ENCODE results near the gene PLXNA2.

PLXNA2 gene

DNA sequence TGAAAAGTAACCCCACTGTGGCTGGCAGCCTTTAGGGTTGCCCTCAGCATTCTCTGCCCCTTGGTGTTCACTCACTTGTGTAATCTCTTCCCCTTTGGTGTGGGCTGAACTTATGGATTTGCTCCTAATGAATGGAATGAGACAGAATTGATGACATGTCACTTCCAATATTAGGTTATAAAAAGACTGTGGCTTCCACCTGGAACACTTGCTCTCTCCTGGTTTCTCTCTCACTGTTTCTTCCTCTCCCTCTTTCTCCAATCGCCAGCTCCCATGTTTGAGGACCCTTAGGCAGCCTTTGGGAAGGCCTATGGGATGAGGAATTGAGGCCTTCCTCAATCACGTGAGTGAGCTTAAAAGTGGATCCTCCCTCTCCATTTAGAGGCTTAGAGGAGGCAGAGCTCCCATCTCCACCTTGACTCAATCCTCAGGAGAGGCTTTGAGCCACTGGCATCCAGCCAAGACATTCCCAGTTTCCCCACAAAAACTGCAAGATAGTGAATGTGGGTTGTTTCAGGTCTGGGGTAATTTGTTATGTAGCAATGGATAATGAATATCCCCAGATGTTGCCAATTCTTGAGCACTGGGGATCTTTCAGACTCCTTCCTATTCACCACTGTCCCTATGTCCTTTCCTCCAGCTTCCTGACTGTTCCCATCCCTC, 237.8 kb downstream of the PLXNA2 start:
- in situ Hi-C loops (cut with MboI; ENCODE audit: low sequenced_read_pairs), result no loop called here

DNA sequence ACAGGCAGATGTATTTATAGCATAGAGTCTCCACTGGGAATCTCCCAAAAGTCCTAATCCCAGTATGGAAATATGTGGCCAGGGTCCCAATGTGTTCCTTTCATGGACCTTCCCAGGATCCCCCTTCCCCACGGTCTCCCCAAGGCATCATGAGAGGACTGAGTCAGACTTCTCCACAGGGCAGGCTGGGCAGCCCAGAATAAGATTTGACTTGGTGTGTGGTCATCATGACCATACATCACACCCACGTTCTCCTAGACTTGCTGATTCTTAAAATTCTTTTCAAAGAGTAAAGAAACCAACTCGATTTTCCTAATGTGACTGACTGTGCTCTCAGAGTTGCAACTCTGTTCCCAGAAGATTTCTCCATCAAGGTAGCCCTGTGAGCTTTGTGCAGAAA, 239.3 kb downstream of the PLXNA2 start:
- in situ Hi-C loops (cut with MboI; ENCODE audit: low sequenced_read_pairs), result no loop called here

DNA sequence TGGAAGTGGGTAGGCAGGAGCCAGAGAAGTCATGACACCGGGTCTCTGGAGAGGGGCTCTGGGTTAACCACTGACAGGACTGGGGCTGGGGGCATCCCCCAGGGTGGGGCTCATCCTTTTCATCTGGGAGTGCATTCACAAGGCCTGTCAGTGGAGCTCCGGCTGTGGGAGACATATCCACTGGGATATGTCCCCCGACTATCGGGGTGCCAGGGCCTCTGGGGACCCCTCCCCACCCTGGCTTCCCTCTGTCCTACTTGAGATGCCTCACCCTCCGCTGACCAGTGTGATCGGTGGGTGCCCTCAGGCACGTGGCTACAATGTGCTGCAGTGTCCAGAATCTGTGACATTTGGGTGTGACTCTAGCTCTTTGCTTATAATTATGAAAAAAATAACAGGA, 240.9 kb downstream of the PLXNA2 start:
- in situ Hi-C loops (cut with MboI; ENCODE audit: low sequenced_read_pairs), result no loop called here

DNA sequence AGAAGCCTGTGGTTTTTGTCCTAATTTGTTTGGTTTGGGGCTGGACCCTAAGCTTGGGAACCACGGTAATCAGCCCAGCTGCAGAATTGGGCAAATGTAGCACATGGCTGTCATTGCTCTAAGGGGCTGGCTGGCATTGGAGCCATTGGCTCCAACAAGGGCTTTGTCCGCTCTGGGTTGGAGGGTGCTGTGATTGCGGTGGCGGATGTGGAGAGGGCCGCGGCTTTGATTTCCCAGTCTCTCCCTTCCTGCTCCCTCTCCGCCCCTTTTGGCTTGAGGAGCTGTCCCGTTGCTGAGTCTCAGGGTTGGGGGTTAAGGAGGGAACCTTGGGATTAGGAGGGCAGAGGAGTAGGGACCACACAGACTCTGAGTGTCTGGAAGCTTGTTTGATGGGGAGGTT, 241.5 kb downstream of the PLXNA2 start:
- in situ Hi-C loops (cut with MboI; ENCODE audit: low sequenced_read_pairs), result no loop called here

DNA sequence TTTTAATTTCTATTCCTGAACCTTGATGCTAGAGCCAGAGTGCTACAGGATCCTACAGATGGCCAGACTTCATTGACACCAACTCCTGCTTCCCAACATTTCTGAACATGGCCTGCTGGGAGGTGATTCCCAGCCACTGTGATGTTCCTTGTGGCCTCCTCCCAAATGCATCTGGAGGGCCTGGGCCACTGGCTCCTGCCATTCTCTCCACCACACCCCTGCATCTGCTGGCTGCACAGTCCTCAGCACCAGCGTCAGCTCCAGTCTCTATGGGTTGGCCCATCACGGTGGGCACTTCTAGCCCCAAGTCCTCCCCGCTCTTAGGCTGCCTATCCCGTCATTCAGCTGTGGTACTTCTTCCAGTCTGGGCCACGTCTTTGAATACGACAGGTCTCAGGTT, 242.1 kb downstream of the PLXNA2 start:
- in situ Hi-C loops (cut with MboI; ENCODE audit: low sequenced_read_pairs), result no loop called here

DNA sequence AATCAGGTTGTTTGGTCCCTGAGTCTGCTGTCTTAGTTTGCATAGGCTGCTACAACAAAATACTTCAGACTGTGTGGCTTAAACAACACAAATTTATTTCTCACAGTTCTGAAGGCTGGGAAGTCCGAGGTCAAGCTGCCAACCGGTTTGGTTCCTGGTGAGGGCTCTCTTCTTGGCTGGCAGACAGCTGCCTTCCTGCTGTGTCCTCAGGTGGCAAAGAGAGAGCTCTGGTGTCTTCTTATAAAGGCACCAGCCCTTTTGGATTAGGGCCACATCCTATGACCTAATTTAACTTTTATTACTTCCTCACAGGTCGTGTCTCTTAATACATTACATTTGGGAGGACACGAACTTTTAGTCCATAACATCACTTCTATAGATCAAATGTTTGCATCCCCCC, 243.7 kb downstream of the PLXNA2 start:
- in situ Hi-C loops (cut with MboI; ENCODE audit: low sequenced_read_pairs), result no loop called here

DNA sequence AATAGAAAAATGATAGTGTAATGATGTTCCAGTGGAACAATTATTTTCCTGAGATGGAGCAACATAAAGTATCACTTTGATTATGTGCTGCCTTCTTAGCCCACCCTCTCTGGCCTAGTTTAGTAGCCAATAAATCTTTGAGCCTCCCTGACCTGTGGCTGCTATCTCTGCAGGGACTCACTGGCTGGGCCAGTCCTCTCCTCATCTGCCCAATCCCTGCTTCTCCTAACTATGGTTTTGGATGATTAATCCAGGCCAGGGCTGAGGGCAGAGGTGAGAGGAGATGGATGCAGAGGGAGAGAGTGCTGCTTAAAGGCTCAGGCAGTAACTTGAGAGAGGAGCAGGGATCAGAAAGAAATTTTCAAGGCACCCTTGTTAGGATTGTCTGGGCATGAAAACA, 244.2 kb downstream of the PLXNA2 start:
- in situ Hi-C loops (cut with MboI; ENCODE audit: low sequenced_read_pairs), result no loop called here

DNA sequence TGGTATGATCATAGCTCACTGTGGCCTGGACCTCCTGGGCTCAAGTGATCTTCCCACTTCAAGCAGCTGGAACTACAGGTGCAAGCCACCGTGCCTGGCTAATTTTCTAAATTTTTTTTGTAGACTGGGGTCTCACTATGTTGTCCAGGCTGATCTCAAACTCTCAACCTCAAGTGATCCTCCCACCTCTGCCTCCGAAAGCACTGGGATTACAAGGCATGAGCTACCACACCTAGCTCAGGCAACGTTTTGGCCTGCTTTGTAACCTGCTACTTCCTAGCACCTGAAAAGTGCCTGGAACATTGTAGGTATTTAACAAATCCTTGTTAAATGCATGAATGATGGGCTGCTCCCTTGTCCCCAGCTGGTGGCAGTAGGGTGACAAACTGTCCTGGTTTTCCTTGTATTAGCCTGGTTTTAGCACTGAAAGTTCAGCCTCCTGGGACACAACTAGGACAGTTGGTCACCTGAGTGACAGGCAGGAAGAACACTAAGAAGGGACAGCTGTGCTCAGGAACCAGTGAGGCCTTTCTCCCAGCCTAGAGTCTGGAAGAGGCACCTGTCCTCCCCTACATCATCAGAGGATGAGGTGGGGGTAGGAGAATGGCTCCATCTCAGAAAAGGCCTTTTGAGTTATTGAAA, 244.8 kb downstream of the PLXNA2 start:
- in situ Hi-C loops (cut with MboI; ENCODE audit: low sequenced_read_pairs), result no loop called here

DNA sequence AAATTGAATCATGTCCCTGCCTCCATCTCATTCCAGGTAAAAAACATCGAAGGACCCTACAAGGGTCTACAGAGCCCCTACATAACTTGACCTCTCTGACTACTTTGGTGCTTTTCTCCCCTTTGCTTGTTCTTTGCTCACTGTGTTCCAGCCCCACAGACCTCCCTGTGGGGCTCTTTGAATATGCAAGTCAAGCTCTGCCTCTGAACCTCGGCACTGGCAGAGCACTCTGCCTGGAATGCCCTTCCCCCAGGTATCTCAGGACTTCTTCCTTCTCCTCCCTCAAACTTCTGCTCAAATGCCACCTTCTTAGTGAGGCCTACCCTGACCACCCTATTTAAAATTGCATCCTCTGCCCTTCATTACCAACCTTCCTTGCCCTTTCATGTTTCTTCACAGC, 245.5 kb downstream of the PLXNA2 start:
- in situ Hi-C loops (cut with MboI; ENCODE audit: low sequenced_read_pairs), result no loop called here

DNA sequence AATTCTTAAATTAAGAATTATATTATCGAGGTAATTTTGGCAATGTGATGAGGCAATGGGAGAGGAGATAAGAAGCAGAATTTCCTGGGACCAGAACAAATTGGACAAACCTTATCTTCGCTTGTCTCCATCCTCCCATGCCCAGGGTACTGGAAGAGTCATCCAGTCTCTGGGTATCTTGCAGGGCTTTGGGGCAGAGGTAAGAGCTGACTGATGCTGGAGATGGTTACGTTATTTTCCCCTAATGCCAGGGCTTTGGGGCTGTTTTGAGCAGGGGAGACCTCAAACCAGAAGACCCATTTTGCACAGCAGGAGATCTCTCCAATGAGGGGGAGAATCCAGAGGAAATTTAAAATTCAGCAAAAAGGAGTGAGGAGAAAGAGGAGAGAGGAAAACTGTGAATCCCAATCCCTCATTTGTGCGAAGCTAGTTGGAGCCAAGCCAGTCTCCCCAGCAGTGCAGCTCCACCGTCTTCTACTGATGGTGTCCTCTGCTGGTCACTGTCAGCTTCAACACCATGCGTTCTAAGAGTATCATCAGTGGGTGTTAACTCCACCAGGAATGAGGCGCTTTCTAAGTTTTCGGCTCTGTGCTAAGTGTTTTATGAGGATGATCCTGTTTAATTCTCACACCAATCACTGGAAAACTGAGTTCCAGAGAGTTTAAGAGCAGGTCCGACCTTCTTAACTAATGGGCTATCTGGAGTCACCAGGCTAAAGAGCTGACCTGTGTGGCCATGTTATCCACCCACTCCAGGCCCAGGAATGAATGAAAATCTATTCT, 246.5 kb downstream of the PLXNA2 start:
- in situ Hi-C loops (cut with MboI; ENCODE audit: low sequenced_read_pairs), result no loop called here

DNA sequence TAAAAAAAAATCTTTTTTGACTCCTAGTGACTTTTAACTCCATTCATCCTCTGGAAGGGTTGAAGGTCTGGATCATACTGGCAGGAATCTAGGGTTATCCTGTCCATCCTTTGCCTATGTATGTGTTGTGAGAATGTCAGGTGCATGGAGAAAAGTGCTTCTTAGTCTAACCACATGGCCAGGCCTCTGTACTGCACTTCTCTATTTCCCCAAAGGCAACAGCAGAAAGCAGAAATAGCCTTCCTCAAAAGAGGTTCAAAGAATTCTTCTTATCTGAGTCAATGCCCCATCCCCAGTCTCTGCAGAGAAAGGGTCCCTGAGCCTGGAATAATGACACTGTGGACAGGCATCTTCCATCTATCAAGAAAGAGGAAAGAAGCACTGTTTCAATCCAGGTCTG, 247.5 kb downstream of the PLXNA2 start:
- in situ Hi-C loops (cut with MboI; ENCODE audit: low sequenced_read_pairs), result no loop called here

DNA sequence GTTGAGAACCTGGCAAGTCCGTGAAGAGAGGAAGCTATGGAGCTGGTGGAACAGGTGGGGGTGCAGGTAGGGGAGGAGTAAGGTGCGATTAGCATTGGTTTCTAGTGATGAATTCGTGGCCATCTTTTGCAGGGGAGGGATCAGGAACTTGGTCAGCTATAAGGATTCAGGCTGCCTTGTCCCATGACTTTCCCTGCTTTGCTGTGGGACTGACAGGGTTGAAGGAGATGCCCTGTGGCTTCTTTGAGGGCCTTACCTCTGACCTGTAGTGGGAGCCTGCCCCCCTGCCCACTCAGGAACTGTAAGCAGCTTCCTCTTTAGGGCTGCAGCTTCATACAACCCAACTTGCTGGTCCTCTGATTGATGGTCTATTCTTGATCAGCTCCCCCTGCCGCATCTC, 248.6 kb downstream of the PLXNA2 start:
- in situ Hi-C loops (cut with MboI; ENCODE audit: low sequenced_read_pairs), result no loop called here

DNA sequence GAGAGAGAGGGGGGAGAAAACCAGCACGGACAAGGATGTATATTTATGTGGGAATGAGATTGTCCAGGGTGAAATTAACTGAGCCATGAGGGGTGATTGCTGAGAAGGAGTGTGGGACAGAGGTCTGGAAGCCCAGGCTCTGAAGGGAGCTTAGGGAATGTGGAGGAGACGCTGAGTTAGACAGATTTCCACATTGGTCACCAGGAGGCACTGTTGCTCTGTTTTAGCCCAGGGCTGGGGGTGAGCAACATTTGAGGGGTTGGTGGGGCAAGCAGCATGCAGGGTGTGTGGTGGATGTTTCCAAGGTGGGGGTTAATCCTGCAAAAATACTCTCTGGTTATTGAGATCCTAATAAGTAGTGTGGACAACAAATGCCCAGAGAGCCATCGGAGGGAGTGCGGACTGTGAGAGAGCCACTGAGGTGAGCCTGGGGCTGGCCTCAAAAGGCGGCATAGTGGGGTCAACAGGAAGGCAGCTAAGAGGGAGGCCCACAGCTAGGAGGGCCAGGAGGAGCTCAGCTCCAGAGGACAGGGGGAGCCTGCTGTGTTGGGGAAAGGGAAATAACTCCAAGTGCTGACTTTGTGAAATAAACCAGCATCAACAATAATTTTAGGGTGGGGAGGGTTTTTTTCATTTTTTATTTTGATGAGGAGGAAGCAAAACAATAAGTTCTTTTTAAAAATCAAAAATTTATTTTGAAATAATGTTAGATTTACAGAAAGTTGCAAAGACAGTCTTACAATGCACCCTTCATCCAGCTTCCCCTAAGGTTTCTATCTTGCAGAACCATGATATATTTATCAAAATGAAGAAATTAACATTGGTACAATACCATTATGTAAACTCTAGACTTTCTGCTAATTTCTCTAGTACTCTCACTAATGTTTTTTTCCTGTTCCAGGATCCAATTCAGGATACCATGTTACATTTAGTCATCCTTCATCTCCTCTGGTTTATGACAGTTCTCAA, 250.4 kb downstream of the PLXNA2 start:
- in situ Hi-C loops (cut with MboI; ENCODE audit: low sequenced_read_pairs), result no loop called here

DNA sequence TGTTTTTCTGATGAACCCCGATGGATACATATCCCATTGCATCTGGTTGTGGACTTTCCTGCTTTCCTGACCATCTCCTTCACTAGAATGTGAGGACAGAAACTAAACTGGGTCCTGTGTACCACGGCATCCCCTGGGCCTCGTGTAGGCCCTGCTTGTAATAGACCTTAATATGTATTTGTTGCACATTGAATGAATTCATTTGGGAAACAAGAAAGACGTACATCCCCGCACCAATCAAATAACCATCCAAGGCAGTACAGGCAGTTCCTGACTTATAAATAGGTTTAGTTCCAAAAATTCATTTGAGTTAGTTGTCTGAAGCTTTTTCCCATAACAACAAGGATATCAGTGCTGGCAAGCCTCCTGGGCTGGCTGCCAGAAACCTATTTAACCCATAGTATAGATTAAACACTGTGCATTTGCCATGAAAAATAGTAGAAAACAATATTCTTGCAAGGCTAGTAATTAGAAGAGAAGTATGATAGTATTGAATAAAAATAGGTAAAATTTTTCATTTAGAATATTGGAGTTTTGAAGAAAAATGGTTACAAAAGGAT, 251.4 kb downstream of the PLXNA2 start:
- in situ Hi-C loops (cut with MboI; ENCODE audit: low sequenced_read_pairs), result no loop called here

DNA sequence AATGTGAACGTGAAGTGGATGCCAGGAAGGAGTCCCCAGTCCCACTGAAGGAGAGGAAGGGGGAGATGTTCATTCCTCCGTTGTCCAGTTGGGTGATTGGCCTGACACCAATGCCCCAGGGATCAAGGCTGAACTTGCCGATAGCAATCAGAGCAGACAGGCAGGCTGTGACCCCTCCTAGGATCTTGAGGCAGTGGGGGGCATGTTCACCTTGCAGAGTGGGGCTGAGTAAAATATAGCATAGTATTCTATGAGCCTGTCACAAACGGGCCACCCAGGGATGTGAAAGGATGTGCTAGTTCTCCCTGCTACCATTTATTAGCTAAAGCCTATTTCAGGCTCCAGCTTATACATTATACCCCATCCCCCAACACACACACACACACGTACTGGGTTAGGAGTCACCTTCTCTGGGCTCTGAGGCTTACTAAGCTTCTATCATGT, 252.6 kb downstream of the PLXNA2 start:
- in situ Hi-C loops (cut with MboI; ENCODE audit: low sequenced_read_pairs), result no loop called here

DNA sequence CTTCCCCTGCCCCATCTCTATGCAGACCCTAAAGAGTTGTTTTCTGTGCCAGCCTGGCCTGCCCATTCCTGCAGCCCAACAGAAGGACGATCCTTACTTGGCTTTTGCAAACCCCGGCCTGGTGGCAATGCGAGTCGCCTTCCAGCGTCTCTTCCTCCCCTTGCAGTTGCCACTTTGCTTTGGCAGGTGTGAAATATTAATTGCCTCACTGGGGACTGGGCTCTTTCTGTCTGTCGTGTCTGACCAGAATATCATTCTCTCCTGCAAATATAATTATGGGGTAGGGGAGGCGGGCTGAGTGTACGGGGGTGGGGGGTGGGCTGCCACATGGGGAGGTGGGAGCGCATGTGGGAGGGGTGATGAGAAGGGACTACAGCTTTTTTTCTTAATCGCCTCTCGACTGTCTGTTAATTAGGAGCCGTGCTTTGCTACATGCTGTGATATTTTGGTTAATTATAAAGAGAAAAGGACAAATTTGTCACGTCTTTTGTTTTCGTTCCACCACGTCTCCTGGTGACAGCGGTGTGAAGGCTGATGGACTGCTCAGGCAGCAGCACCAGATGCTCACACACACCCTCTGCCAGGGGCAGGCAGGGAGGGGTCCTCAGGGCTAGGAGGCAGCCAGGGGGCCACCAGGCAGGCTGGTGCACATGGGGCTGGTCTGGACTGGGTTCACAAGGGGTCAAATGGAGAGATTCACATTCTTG, 253.2 kb downstream of the PLXNA2 start:
- in situ Hi-C loops (cut with MboI; ENCODE audit: low sequenced_read_pairs), result no loop called here

DNA sequence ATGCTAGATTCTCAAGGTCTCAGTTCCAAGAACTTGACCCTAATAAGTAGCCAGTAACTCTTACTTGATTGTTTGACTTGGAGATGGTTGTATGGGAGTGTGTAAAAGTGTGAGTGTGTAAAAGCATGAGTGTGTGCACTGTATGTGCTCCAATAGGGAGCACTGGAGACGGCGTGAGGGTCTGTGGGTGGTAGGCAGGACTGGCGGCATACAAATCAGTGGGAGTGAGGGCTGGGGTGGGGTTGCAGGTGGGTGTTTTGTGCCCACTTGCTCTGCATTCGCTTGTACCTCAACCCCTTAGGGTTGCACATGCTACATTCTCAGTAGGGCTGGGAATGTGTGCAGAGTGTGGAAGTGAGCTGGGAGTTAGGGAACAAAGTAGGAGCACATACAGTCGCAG, 253.7 kb downstream of the PLXNA2 start:
- in situ Hi-C loops (cut with MboI; ENCODE audit: low sequenced_read_pairs), result no loop called here

DNA sequence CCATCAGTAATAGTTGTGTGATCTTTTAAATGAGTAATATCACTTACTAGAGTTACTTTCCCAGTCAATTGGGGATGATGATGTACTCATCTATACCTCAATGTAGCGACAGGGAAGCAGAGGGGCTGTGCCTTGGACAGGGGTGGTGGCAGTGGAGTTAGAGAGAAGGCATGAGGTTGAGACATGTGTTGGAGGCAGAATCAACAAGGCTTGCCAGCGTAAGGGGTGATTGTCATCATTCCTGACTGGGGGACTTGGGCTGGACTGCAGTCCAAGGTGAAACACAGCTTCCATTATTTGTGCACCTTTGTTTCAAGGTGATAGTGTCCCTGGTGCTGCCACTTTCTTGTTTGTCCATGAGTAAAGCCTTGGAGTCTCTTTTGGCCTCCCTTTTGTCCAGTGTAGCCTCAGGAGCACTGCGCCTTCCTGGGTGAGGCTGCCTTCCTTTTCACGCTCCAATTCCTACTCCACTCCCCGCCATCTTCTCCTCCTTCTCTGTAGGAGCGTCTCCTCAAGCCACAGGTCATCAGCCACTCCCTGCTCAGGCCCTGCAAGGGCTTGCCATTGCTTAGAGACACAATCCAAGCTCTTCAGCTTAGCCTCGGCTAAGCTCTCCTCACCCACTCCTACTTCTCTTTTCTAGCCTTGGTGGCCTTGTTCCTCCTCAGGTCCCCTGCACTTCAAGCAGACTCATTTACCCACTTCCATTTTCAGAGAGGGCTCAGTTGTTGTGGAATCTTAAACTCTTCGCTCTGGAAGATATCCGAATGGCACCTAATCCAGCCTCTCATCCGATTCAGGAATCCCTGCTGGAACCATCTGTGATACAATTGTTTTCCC, 255.6 kb downstream of the PLXNA2 start:
- in situ Hi-C loops (cut with MboI; ENCODE audit: low sequenced_read_pairs), result no loop called here

DNA sequence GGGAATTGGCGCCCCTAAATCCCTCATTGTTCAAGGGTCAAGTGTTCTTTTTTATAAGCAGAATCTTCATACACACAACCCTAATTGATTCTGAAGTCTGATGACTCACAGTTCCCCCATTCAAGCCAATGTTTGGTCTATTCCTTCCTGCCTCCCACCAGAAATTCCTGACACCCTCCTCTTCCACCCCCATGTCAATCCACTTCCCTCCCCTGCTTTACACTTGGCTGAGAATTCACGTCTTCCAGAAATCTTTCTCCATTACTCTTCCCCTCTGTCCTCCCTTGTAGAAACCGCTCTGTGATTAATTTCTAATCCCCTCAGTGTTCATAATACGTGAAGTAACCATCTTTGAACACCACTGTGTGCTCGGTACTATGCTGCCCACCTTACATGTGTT, 257.0 kb downstream of the PLXNA2 start:
- in situ Hi-C loops (cut with MboI; ENCODE audit: low sequenced_read_pairs), result no loop called here
